ENCODE results near the gene P2RY6. TPM values are rescaled to one million over a fixed set of nuclear protein-coding genes. Genes with fewer than 3 reads are reported as not detected.

The P2RY6 gene
- total RNA-seq, 4 donors from 2014 or later, result 0.63 to 3.3 (median 0.90) TPM; not detected in 1

- 89% methylated on average over 3 of the region's 3 CpGs for WGBS, 2 donors
- Histone ChIP-seq H3K36me3 (no peaks in the 10 kb centered on the region), H3K27ac (no peak overlapping the region), H3K4me1 (no peaks in the 10 kb centered on the region), H3K27me3 (no peaks in the 10 kb centered on the region), H3K9me3 (no peaks in the 10 kb centered on the region), H3K4me3 (no peak overlapping the region)
- TF ChIP-seq POLR2A (IDR thresholded peaks at IDR 0.05) (no peak), EP300 (IDR thresholded peaks at IDR 0.05) (no peak)
- TF ChIP-seq, protein P1, sequence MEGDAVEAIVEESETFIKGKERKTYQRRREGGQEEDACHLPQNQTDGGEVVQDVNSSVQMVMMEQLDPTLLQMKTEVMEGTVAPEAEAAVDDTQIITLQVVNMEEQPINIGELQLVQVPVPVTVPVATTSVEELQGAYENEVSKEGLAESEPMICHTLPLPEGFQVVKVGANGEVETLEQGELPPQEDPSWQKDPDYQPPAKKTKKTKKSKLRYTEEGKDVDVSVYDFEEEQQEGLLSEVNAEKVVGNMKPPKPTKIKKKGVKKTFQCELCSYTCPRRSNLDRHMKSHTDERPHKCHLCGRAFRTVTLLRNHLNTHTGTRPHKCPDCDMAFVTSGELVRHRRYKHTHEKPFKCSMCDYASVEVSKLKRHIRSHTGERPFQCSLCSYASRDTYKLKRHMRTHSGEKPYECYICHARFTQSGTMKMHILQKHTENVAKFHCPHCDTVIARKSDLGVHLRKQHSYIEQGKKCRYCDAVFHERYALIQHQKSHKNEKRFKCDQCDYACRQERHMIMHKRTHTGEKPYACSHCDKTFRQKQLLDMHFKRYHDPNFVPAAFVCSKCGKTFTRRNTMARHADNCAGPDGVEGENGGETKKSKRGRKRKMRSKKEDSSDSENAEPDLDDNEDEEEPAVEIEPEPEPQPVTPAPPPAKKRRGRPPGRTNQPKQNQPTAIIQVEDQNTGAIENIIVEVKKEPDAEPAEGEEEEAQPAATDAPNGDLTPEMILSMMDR (IDR thresholded peaks at IDR 0.05), result no peak
- DNase-seq (ENCODE audit: low spot score in 2 of 2), result no peak
These were observed 23.8 kb downstream of the P2RY6 start for GRCh38 chr11:73295996-73296318.

DNA sequence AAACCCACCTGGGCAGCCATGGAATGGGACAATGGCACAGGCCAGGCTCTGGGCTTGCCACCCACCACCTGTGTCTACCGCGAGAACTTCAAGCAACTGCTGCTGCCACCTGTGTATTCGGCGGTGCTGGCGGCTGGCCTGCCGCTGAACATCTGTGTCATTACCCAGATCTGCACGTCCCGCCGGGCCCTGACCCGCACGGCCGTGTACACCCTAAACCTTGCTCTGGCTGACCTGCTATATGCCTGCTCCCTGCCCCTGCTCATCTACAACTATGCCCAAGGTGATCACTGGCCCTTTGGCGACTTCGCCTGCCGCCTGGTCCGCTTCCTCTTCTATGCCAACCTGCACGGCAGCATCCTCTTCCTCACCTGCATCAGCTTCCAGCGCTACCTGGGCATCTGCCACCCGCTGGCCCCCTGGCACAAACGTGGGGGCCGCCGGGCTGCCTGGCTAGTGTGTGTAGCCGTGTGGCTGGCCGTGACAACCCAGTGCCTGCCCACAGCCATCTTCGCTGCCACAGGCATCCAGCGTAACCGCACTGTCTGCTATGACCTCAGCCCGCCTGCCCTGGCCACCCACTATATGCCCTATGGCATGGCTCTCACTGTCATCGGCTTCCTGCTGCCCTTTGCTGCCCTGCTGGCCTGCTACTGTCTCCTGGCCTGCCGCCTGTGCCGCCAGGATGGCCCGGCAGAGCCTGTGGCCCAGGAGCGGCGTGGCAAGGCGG is 24.5 kb downstream of the P2RY6 start:
- no peaks in the 10 kb centered on the region for H3K36me3 ChIP-seq
- 91 to 93% methylated on average over 35 of the region's 35 CpGs for WGBS, 2 donors
- H3K27me3 ChIP-seq, result no peaks in the 10 kb centered on the region
- H3K9me3 ChIP-seq, result no peaks in the 10 kb centered on the region
- no peak overlapping the region for H3K27ac ChIP-seq
- no peak overlapping the region for H3K4me3 ChIP-seq
- DNase-seq (ENCODE audit: low spot score in 2 of 2), result no peak
- TF ChIP-seq, protein P1 (IDR thresholded peaks at IDR 0.05), result no peak
- TF ChIP-seq POLR2A (IDR thresholded peaks at IDR 0.05), result no peak
- H3K4me1 ChIP-seq, result no peaks in the 10 kb centered on the region

GRCh38 chr11:73297231-73297590 is 25.1 kb downstream of the P2RY6 start:
- no peaks in the 10 kb centered on the region for H3K36me3 ChIP-seq
- no peaks in the 10 kb centered on the region for H3K9me3 ChIP-seq
- no peak overlapping the region for H3K27ac ChIP-seq
- no peak for DNase-seq (ENCODE audit: low spot score in 2 of 2)
- no peak for TF ChIP-seq EP300 (IDR thresholded peaks at IDR 0.05)
- TF ChIP-seq POLR2A (IDR thresholded peaks at IDR 0.05), result no peak
- TF ChIP-seq, protein P1 (IDR thresholded peaks at IDR 0.05), result no peak
- H3K27me3 ChIP-seq, result no peaks in the 10 kb centered on the region
- 91 to 94% methylated on average over 15 to 18 of the region's 18 CpGs for WGBS, 2 donors
- no peak overlapping the region for H3K4me3 ChIP-seq
- no peaks in the 10 kb centered on the region for H3K4me1 ChIP-seq

GRCh38 chr11:73297702-73298101 is 25.6 kb downstream of the P2RY6 start:
- WGBS, 2 donors, result 82 to 91% methylated on average over 3 of the region's 3 CpGs
- Histone ChIP-seq H3K36me3 (no peaks in the 10 kb centered on the region), H3K4me1 (no peaks in the 10 kb centered on the region), H3K27ac (no peak overlapping the region), H3K27me3 (no peaks in the 10 kb centered on the region), H3K4me3 (no peak overlapping the region), H3K9me3 (no peaks in the 10 kb centered on the region)
- no peak for TF ChIP-seq POLR2A (IDR thresholded peaks at IDR 0.05)
- TF ChIP-seq EP300 (IDR thresholded peaks at IDR 0.05), result no peak
- TF ChIP-seq, protein P1 (IDR thresholded peaks at IDR 0.05), result no peak
- DNase-seq (ENCODE audit: low spot score in 2 of 2), result no peak

GRCh38 chr11:73298233-73298632 is 26.1 kb downstream of the P2RY6 start:
- H3K27ac ChIP-seq, result no peak overlapping the region
- DNase-seq (ENCODE audit: low spot score in 2 of 2), result no peak

More at GRCh38 chr11:73298233-73298632, 26.1 kb downstream of the P2RY6 start:
- Histone ChIP-seq H3K4me3 (no peak overlapping the region), H3K9me3 (no peaks in the 10 kb centered on the region), H3K36me3 (no peaks in the 10 kb centered on the region), H3K27me3 (no peaks in the 10 kb centered on the region), H3K4me1 (no peaks in the 10 kb centered on the region)
- WGBS, 2 donors, result 75 to 88% methylated on average over 5 of the region's 5 CpGs
- TF ChIP-seq EP300 (IDR thresholded peaks at IDR 0.05) (no peak), POLR2A (IDR thresholded peaks at IDR 0.05) (no peak)
- TF ChIP-seq, protein P1 (IDR thresholded peaks at IDR 0.05), result no peak
